ENCODE data around the gene SERPINE2. TPM values are rescaled to one million over a fixed set of nuclear protein-coding genes. Genes with fewer than 3 reads are reported as not detected.

Gene SERPINE2
- total RNA-seq, 4 donors from 2014 or later: 25.5 to 94.5 (median 38.5) TPM

GRCh38 chr2:224033601-224034000, 5.5 kb downstream of the SERPINE2 start:
- TF ChIP-seq POLR2A (IDR thresholded peaks at IDR 0.05) (no peak), EP300 (IDR thresholded peaks at IDR 0.05) (no peak)
- TF ChIP-seq, protein P1, sequence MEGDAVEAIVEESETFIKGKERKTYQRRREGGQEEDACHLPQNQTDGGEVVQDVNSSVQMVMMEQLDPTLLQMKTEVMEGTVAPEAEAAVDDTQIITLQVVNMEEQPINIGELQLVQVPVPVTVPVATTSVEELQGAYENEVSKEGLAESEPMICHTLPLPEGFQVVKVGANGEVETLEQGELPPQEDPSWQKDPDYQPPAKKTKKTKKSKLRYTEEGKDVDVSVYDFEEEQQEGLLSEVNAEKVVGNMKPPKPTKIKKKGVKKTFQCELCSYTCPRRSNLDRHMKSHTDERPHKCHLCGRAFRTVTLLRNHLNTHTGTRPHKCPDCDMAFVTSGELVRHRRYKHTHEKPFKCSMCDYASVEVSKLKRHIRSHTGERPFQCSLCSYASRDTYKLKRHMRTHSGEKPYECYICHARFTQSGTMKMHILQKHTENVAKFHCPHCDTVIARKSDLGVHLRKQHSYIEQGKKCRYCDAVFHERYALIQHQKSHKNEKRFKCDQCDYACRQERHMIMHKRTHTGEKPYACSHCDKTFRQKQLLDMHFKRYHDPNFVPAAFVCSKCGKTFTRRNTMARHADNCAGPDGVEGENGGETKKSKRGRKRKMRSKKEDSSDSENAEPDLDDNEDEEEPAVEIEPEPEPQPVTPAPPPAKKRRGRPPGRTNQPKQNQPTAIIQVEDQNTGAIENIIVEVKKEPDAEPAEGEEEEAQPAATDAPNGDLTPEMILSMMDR (IDR thresholded peaks at IDR 0.05): no peak
- H3K27ac ChIP-seq: no peak overlapping the region

GRCh38 chr2:224032283-224032682, 6.8 kb downstream of the SERPINE2 start:
- WGBS, 2 donors: 44 to 49% methylated on average over 4 of the region's 4 CpGs
- Histone ChIP-seq H3K27ac (no peak overlapping the region), H3K27me3 (no peaks in the 10 kb centered on the region), H3K9me3 (no peaks in the 10 kb centered on the region), H3K36me3 (peaks cover 0 to 6% (median 0%) of the 10 kb centered on the region in 3 donors), H3K4me1 (no peaks in the 10 kb centered on the region), H3K4me3 (no peak overlapping the region)
- DNase-seq (ENCODE audit: low spot score in 2 of 2): no peak
- TF ChIP-seq EP300 (IDR thresholded peaks at IDR 0.05) (no peak), POLR2A (IDR thresholded peaks at IDR 0.05) (no peak)
- TF ChIP-seq, protein P1 (IDR thresholded peaks at IDR 0.05): no peak

More at GRCh38 chr2:224033601-224034000, 5.5 kb downstream of the SERPINE2 start:
- Histone ChIP-seq H3K9me3 (no peaks in the 10 kb centered on the region), H3K4me3 (no peak overlapping the region), H3K4me1 (peaks cover 0 to 13% (median 0%) of the 10 kb centered on the region in 4 donors), H3K27me3 (no peaks in the 10 kb centered on the region), H3K36me3 (peaks cover 0 to 6% (median 0%) of the 10 kb centered on the region in 3 donors)
- no peak for DNase-seq (ENCODE audit: low spot score in 2 of 2)
- WGBS, 2 donors: 89 to 92% methylated on average over 3 of the region's 3 CpGs

- peaks cover 0 to 6% (median 0%) of the 10 kb centered on the region in 3 donors for H3K36me3 ChIP-seq
- H3K27ac ChIP-seq: no peak overlapping the region
- no peak for DNase-seq (ENCODE audit: low spot score in 2 of 2)
- TF ChIP-seq POLR2A (IDR thresholded peaks at IDR 0.05) (no peak), EP300 (IDR thresholded peaks at IDR 0.05) (no peak)
- TF ChIP-seq, protein P1 (IDR thresholded peaks at IDR 0.05): no peak
- no peaks in the 10 kb centered on the region for H3K4me1 ChIP-seq
- no peaks in the 10 kb centered on the region for H3K9me3 ChIP-seq
- 80 to 82% methylated on average over 13 of the region's 13 CpGs for WGBS, 2 donors
- no peak overlapping the region for H3K4me3 ChIP-seq
- no peaks in the 10 kb centered on the region for H3K27me3 ChIP-seq
Measured at GRCh38 chr2:224031358-224031970, 7.6 kb downstream of the SERPINE2 start.

DNA sequence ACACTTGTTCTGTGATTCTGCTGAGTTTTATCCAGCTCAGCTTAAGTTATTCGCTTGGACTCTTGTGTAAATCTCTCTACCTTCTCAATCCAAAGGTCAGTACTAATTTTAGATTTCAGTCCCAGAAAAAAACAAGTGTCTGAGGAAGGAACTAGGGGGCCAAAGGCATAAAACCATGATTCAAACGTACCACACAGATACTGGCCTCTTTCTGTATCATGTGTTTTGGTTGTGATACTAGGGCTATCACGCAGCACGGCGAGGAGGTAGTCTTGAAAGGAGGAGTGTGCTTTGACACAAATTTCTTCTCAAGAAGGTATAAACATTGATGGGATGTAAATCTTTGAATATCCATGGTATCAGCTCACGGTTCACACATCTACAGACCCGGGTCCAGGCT, 8.3 kb downstream of the SERPINE2 start:
- H3K4me1 ChIP-seq: no peaks in the 10 kb centered on the region
- H3K9me3 ChIP-seq: no peaks in the 10 kb centered on the region
- no peak overlapping the region for H3K27ac ChIP-seq
- H3K4me3 ChIP-seq: no peak overlapping the region
- peaks cover 0 to 6% (median 0%) of the 10 kb centered on the region in 3 donors for H3K36me3 ChIP-seq
- 88 to 89% methylated on average over 7 of the region's 7 CpGs for WGBS, 2 donors
- no peak for DNase-seq (ENCODE audit: low spot score in 2 of 2)
- H3K27me3 ChIP-seq: no peaks in the 10 kb centered on the region
- no peak for TF ChIP-seq EP300 (IDR thresholded peaks at IDR 0.05)
- TF ChIP-seq, protein P1 (IDR thresholded peaks at IDR 0.05): no peak

- WGBS, 2 donors: 95 to 97% methylated on average over 6 of the region's 6 CpGs
- Histone ChIP-seq H3K4me1 (no peaks in the 10 kb centered on the region), H3K27me3 (no peaks in the 10 kb centered on the region), H3K36me3 (peaks cover 0 to 6% (median 0%) of the 10 kb centered on the region in 3 donors), H3K9me3 (no peaks in the 10 kb centered on the region), H3K4me3 (no peak overlapping the region), H3K27ac (no peak overlapping the region)
- DNase-seq (ENCODE audit: low spot score in 2 of 2): no peak
- no peak for TF ChIP-seq EP300 (IDR thresholded peaks at IDR 0.05)
- TF ChIP-seq, protein P1 (IDR thresholded peaks at IDR 0.05): no peak
- no peak for TF ChIP-seq POLR2A (IDR thresholded peaks at IDR 0.05)
Measured at GRCh38 chr2:224029876-224030275, 9.2 kb downstream of the SERPINE2 start.

Data from tibial nerve (tissue), 4 donors.